MG63 (cell line): ENCODE measurements around the gene PSRC1. TPM values are rescaled to one million over a fixed set of nuclear protein-coding genes. Genes with fewer than 3 reads are reported as not detected.

ENCODE experiments used
- total RNA-seq: library from RNA; depleted of rRNA; stranded (reverse); fragments of >200 nt; shearing (Covaris generic); gene quantifications from 2 replicates; pipeline ENCODE4 v1.2.3, GENCODE V29; 2014; ENCODE audit warnings: low replicate concordance; rRNA removed

Gene PSRC1
- total RNA-seq, 1 experiment from 2014 or later = 67.0 TPM

Other genes starting within 250 kb of the PSRC1 start
- gene WDR47, start 241.0 kb downstream of the PSRC1 start, total RNA-seq = 19.5 and 23.7 TPM in 2 replicates
- 37.6 and 71.7 TPM in 2 replicates for gene TAF13, start 207.1 kb downstream of the PSRC1 start, total RNA-seq
- gene TMEM167B, start 192.4 kb downstream of the PSRC1 start, total RNA-seq = 43.4 and 61.3 TPM in 2 replicates
- gene ELAPOR1, start 169.0 kb downstream of the PSRC1 start, total RNA-seq = 0.20 TPM in 1 of 2 replicates, not detected in the other
- 751 and 778 TPM in 2 replicates for gene SARS1, start 69.2 kb downstream of the PSRC1 start, total RNA-seq
- gene CELSR2, start 33.6 kb downstream of the PSRC1 start, total RNA-seq = 0.76 and 1.2 TPM in 2 replicates
- not detected in 2 replicates for gene MYBPHL, start 23.9 kb upstream of the PSRC1 start, total RNA-seq
- 0.07 and 0.46 TPM in 2 replicates for gene SORT1, start 114.8 kb upstream of the PSRC1 start, total RNA-seq
- 304 and 1,327 TPM in 2 replicates for gene PSMA5, start 143.3 kb upstream of the PSRC1 start, total RNA-seq
- 0.46 TPM in 1 of 2 replicates, not detected in the other for gene SYPL2, start 183.4 kb upstream of the PSRC1 start, total RNA-seq
- gene ATXN7L2, start 200.8 kb upstream of the PSRC1 start, total RNA-seq = 3.9 and 10.4 TPM in 2 replicates
- 2.2 and 6.7 TPM in 2 replicates for gene CYB561D1, start 210.9 kb upstream of the PSRC1 start, total RNA-seq
- gene AMIGO1, start 226.6 kb upstream of the PSRC1 start, total RNA-seq = 0.20 and 1.3 TPM in 2 replicates